Stomach (tissue), 9 donors: ENCODE measurements around the gene DPF1. TPM values are rescaled to one million over a fixed set of nuclear protein-coding genes. Genes with fewer than 3 reads are reported as not detected.
A peak's percentile ranks its signal among the peaks of the same experiment; 100 is the strongest.

ENCODE experiments used
- DNase-seq, 2 donors: peaks; one replicate each; pipeline versions ENCODE4 v3.0.0 to v3.0.0-alpha.2; 2013 to 2019
- H3K27ac ChIP-seq, 5 donors: fragments of 200-600 bp in 4 of 5; sonication (generic) in 4 of 5; one replicate each; pipeline ENCODE4 v1.5.1; 2013 to 2019; ENCODE audit warnings: mild to moderate bottlenecking in 1 of 5, moderate library complexity in 1 of 5
- H3K27me3 ChIP-seq, 3 donors: fragments of 200-600 bp; sonication (generic); one replicate each; pipeline ENCODE4 v1.5.1; 2017 to 2019; ENCODE audit warnings: mixed run types in 1 of 3
- H3K36me3 ChIP-seq, 4 donors: fragments of 200-600 bp; sonication (generic); 1 replicate in 3 of 4; 2 replicates in 1 of 4; pipeline ENCODE4 v1.5.1; 2016 to 2019
- H3K4me1 ChIP-seq, 4 donors: fragments of 200-600 bp; sonication (generic); one replicate each; pipeline ENCODE4 v1.5.1; 2016 to 2019
- H3K4me3 ChIP-seq, 4 donors: fragments of 200-600 bp; sonication (generic) in 3 of 4; one replicate each; pipeline ENCODE4 v1.5.1; 2016 to 2019; ENCODE audit warnings: mild to moderate bottlenecking in 1 of 4
- H3K9me3 ChIP-seq, 4 donors: fragments of 200-600 bp; sonication (generic); one replicate each; pipeline ENCODE4 v1.5.1; 2016 to 2019
- EP300 ChIP-seq: sonication (generic); formaldehyde crosslinking; IDR thresholded peaks from one replicate; pipeline ENCODE4 v1.6.1; 2017; ENCODE audit warnings: antibody characterized with exemption
- POLR2A ChIP-seq, 4 donors: fragments of 450-650 bp; IDR thresholded peaks; one replicate each; pipeline ENCODE4 v1.6.1; 2016; ENCODE audit warnings: antibody characterized with exemption in 4 of 4, control low read depth in 2 of 4, mild to moderate bottlenecking in 1 of 4, moderate library complexity in 1 of 4
- POLR2AphosphoS5 ChIP-seq, 3 donors: sonication (generic); formaldehyde crosslinking; IDR thresholded peaks; one replicate each; pipeline ENCODE4 v1.6.1; 2016; ENCODE audit warnings: antibody characterized with exemption in 3 of 3
- WGBS, 5 donors: extraction: QIAGEN DNeasy Blood & Tissue Kit in 3 of 5; methylation state at CpG; one replicate each; pipeline versions ENCODE4 v1.1.5 to v1.1.7; 2013 to 2018; 5-methylcytosine and 5-hydroxymethylcytosine counted together
- intact Hi-C: fragments of 100-400 bp; cut with DNase I; formaldehyde crosslinking; loops from one replicate; pipeline ENCODE4 v1.15.1; 2023; ENCODE audit warnings: low total_unique reads
- polyA plus RNA-seq, 3 donors: library from polyadenylated mRNA; stranded (reverse); fragments of 200-250 nt; gene quantifications; one replicate each; pipeline ENCODE4 v1.2.3, GENCODE V29; 2013
- total RNA-seq, 5 donors: library from RNA; depleted of rRNA; stranded (reverse); fragments of >200 nt; gene quantifications; one replicate each; pipeline versions ENCODE4 v1.1.0 to v1.2.3, GENCODE V29; 2014 to 2016
- TF ChIP-seq, protein P1 (sequence below), 7 experiments: fragments of 450-650 bp in 4 of 7; fragments of 200-600 bp in 3 of 7; sonication (generic) in 3 of 7; IDR thresholded peaks; one replicate each; pipeline ENCODE4 v1.5.1; 2016 to 2019; ENCODE audit warnings: antibody characterized with exemption in 7 of 7, control low read depth in 2 of 7, mild to moderate bottlenecking in 1 of 7
- donor health status: healthy with polysubstance abuse.
- donor health status: Bipolar disorder and iron deficiency.
- donor health status: healthy.

The DPF1 gene
- total and polyA plus RNA-seq, 8 donors, result 0.12 to 0.43 TPM; not detected in 6

DNA sequence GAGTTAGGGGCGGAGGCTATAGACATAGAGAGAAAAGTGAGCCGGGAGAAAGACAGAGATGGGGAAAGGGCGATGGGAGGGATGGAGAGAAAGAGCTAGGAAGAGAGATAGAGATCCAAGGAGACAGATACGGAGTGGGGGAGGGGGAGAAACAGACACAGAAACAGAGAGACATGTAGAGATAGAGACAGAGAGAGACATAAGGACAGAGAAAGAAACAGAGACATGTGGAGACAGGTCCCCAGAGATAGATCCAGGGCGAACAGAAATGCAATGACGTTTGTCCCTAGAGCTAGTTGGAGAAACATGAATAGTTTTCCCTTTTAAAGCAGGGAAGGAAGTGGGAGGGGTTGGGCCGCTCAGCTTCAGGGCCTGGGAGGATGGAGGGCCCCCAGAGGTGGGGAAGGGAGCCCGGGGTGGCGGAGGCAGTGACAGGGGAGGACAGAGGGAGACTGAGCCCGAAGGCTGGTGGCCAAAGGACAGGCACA, 27.6 kb upstream of the DPF1 start:
- TF ChIP-seq POLR2A (IDR thresholded peaks at IDR 0.05) (no peak), POLR2AphosphoS5 (IDR thresholded peaks at IDR 0.05) (peak; percentile 39 to 87 (median 40)), EP300 (peak; percentile 46)
- intact Hi-C loops, result no loop called here
- Histone ChIP-seq H3K9me3 (no peaks in the 10 kb centered on the region), H3K27ac (peak overlapping the region; percentile 65 to 92 (median 89)), H3K4me3 (peak overlapping the region; percentile 26 to 57 (median 40)), H3K27me3 (peaks cover 0 to 17% (median 9%) of the 10 kb centered on the region in 3 donors), H3K4me1 (peaks cover 32 to 86% (median 58%) of the 10 kb centered on the region in 4 donors), H3K36me3 (no peaks in the 10 kb centered on the region)
- peak in 1 of 2 donors; percentile 81 for DNase-seq
- WGBS, 5 donors, result 21 to 39% (median 31%) methylated on average over 10 of the region's 10 CpGs

DNA sequence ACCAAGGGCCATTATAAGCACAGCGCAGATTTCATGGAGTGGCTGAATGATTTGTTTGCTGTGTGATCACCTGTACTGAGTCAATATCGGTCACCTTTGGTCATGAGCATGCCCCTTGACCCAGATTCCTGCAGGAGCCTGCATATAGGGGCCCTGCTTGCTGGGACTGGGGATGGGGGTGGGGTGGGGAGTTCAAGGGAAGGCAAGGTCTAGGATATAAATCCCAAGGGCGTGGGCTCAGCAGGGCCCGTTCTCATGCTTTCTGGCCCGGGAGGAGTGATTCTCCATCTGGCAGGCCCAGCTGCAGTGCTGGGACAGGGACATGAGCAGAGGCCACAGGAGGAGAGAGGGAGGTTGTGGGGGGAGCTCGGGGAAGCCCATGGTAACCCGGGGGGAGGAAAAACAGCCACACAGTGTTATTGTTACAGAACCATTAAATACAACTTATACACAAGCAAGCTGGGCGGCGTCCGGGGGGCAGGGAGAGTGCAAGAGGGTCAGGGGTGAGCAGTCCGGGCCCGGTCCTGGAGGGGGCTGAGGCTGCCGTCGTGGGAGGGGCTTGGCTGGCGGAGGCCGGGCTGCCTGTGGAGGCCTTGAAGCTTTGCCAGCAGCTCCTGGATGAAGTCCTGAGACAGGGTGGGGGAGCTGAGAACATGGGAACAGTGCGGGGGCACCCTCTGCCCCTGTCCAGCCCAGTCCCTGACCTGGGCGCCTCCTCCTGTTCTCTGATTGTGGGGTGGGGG, 27.0 kb upstream of the DPF1 start:
- peak overlapping the region; percentile 26 to 57 (median 40) for H3K4me3 ChIP-seq
- peaks cover 32 to 86% (median 55%) of the 10 kb centered on the region in 4 donors for H3K4me1 ChIP-seq
- intact Hi-C loops, result no loop called here
- peaks cover 0 to 11% (median 3%) of the 10 kb centered on the region in 3 donors for H3K27me3 ChIP-seq
- no peaks in the 10 kb centered on the region for H3K9me3 ChIP-seq
- peak; percentile 60 to 89 for DNase-seq
- no peaks in the 10 kb centered on the region for H3K36me3 ChIP-seq
- no peak for TF ChIP-seq POLR2A (IDR thresholded peaks at IDR 0.05)
- TF ChIP-seq POLR2AphosphoS5 (IDR thresholded peaks at IDR 0.05), result no peak
- no peak for TF ChIP-seq EP300
- TF ChIP-seq, protein P1, sequence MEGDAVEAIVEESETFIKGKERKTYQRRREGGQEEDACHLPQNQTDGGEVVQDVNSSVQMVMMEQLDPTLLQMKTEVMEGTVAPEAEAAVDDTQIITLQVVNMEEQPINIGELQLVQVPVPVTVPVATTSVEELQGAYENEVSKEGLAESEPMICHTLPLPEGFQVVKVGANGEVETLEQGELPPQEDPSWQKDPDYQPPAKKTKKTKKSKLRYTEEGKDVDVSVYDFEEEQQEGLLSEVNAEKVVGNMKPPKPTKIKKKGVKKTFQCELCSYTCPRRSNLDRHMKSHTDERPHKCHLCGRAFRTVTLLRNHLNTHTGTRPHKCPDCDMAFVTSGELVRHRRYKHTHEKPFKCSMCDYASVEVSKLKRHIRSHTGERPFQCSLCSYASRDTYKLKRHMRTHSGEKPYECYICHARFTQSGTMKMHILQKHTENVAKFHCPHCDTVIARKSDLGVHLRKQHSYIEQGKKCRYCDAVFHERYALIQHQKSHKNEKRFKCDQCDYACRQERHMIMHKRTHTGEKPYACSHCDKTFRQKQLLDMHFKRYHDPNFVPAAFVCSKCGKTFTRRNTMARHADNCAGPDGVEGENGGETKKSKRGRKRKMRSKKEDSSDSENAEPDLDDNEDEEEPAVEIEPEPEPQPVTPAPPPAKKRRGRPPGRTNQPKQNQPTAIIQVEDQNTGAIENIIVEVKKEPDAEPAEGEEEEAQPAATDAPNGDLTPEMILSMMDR (IDR thresholded peaks at IDR 0.05), result no peak
- peak overlapping the region; percentile 65 to 92 (median 89) for H3K27ac ChIP-seq
- WGBS, 5 donors, result 15 to 29% (median 27%) methylated on average over 17 to 18 of the region's 18 CpGs

DNA sequence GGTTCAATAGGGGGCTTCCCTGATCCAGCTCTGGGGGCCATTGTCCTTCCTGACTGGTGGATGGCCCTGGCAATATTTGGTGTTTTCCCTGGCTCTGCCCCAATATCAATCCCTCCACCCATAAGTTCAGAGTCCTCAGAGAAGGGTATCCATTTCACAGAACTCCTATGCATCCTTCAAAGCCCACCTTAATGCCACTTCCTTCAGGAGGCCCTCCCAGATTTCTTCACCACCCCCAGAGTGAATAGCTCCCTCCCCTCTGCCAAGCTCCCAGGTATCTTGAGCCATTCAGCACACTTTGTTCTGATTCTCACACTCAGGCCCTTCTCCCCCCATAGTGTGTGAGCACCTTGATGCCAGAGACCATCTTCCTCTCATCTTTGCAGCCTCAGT, 26.4 kb upstream of the DPF1 start:
- Histone ChIP-seq H3K9me3 (no peaks in the 10 kb centered on the region), H3K27ac (peak overlapping the region in 4 of 5 donors; percentile 85 to 92 (median 90)), H3K4me1 (peaks cover 32 to 87% (median 58%) of the 10 kb centered on the region in 4 donors), H3K4me3 (no peak overlapping the region), H3K27me3 (peaks cover 0 to 5% (median 0%) of the 10 kb centered on the region in 3 donors), H3K36me3 (no peaks in the 10 kb centered on the region)
- DNase-seq, result no peak
- no peak for TF ChIP-seq POLR2AphosphoS5 (IDR thresholded peaks at IDR 0.05)
- no peak for TF ChIP-seq POLR2A (IDR thresholded peaks at IDR 0.05)
- TF ChIP-seq, protein P1 (IDR thresholded peaks at IDR 0.05), result no peak
- no peak for TF ChIP-seq EP300
- intact Hi-C loops, result no loop called here

DNA sequence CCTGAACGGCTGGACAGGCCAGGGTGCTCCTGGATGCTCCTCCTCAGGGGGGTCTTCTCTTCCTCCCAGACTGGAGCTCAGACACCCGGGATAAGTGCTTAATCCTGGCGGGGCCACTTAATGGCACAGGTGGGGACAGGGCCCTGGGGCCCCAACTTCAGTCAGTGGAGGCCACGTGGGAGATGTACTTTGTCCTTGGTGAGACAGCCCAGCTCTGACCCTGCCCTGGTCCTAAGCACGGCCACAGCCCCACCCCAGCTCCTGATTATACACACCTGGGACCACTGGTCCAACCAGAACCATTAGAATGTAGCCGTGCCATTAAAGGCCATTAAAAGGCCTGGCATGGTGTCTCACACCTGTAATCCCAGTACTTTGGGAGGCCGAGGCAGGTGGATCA, 24.4 kb upstream of the DPF1 start:
- H3K4me3 ChIP-seq, result no peak overlapping the region
- peaks cover 38 to 88% (median 68%) of the 10 kb centered on the region in 4 donors for H3K4me1 ChIP-seq
- intact Hi-C loops, result loop anchor here (5.0 kb wide), 1 partner anchor 84 kb away; no protein-coding TSS in a partner anchor
- TF ChIP-seq, protein P1 (IDR thresholded peaks at IDR 0.05), result no peak
- TF ChIP-seq POLR2A (IDR thresholded peaks at IDR 0.05) (no peak), EP300 (no peak), POLR2AphosphoS5 (IDR thresholded peaks at IDR 0.05) (no peak)
- H3K27me3 ChIP-seq, result no peaks in the 10 kb centered on the region
- no peak for DNase-seq
- H3K36me3 ChIP-seq, result no peaks in the 10 kb centered on the region
- WGBS, 5 donors, result 75 to 89% (median 77%) methylated on average over 6 to 7 of the region's 7 CpGs
- peak overlapping the region in 4 of 5 donors; percentile 11 to 92 (median 50) for H3K27ac ChIP-seq
- no peaks in the 10 kb centered on the region for H3K9me3 ChIP-seq
